ENCODE measurements around the gene FER1L5.

DNA sequence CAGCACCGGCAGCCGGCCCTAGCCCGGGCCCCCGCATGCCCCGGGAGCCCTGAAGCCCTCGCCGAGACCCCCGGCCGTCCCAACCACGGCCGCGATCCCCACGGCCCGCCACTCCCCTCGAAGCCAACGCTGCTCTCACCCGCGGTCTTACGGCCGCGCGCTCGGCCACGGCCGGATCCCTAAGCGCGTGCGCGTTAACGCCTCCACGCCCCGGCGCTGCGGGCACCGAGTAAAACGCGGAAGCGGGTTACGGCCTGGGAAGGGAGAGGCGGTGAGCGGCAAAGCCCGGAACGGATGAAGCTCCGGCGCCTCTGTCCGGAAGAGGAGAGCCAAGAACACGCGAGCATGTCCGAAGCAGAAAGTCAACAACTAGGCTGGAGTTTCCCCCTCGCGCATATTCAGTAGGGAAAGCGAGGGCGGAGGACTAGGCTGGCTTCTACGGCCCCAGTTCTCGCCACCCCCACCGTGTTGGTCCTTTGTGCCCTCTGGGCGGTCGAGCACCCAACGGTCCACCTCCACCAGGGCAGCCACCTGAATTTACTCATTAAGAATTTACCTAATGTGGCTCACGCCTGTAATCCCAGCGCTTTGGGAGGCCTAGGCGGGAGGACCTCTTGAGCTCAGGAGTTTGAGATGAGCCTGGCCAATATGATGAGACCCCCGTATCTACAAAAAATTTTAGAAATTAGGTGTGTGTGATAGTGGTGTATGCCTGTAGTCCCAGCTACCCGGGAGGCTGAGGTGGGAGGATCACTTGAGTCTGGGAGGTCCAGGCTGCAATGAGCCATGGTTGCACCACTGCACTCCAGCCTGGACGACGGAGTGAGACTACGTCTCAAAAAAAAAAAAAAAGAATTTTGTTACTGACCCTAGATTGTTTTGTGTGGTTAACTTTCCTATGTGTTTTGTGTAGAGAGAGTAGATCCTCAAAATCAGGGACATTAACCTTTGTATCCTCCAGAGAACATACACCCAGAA, 4.1 kb upstream of the FER1L5 start, which contains the start of gene KANSL3:
- TF ChIP-seq, protein P1, sequence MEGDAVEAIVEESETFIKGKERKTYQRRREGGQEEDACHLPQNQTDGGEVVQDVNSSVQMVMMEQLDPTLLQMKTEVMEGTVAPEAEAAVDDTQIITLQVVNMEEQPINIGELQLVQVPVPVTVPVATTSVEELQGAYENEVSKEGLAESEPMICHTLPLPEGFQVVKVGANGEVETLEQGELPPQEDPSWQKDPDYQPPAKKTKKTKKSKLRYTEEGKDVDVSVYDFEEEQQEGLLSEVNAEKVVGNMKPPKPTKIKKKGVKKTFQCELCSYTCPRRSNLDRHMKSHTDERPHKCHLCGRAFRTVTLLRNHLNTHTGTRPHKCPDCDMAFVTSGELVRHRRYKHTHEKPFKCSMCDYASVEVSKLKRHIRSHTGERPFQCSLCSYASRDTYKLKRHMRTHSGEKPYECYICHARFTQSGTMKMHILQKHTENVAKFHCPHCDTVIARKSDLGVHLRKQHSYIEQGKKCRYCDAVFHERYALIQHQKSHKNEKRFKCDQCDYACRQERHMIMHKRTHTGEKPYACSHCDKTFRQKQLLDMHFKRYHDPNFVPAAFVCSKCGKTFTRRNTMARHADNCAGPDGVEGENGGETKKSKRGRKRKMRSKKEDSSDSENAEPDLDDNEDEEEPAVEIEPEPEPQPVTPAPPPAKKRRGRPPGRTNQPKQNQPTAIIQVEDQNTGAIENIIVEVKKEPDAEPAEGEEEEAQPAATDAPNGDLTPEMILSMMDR (IDR thresholded peaks at IDR 0.05), result peak in 1 of 4 experiments; percentile 14
- peak; percentile 96 for TF ChIP-seq POLR2AphosphoS5 (IDR thresholded peaks at IDR 0.05)
